ENCODE results near the gene SOX9. TPM values are rescaled to one million over a fixed set of nuclear protein-coding genes. Genes with fewer than 3 reads are reported as not detected.
"Not testable (repeated sequence)": the region's sequence is repeated elsewhere in the genome, so short reads cannot be mapped to it uniquely, and the experiment has no call there.

SOX9 gene
- polyA plus RNA-seq, 1 donor (not counting 4 experiments of a cell fraction or from before 2014, with no cell fraction given): 15.8 TPM

GRCh38 chr17:72110942-72111318 lies 9.9 kb upstream of the SOX9 start:
- Histone ChIP-seq H3K79me2 (ENCODE audit: control insufficient read depth, insufficient read depth, low read length) (no peaks in the 10 kb centered on the region), H3K4me1 (ENCODE audit: control insufficient read depth, extremely low read depth, insufficient read depth, low read length) (no peaks in the 10 kb centered on the region), H4K20me1 (ENCODE audit: control insufficient read depth, extremely low read depth, insufficient read depth, low read length) (no peaks in the 10 kb centered on the region), H3K9me1 (ENCODE audit: control insufficient read depth, extremely low read depth, insufficient read depth, low read length) (no peaks in the 10 kb centered on the region), H3K9me3 (ENCODE audit: control insufficient read depth, low read depth, low read length) (no peaks in the 10 kb centered on the region), H3K4me3 (ENCODE audit: control insufficient read depth in 2 of 3, extremely low read depth in 1 of 3, insufficient read depth in 2 of 3, low read depth in 1 of 3, low read length in 3 of 3) (no peak overlapping the region), H2AFZ (ENCODE audit: control insufficient read depth, low read length) (peak overlapping the region; percentile 35), H3K4me2 (ENCODE audit: control insufficient read depth, extremely low read depth, insufficient read depth, low read depth, low read length) (peak overlapping the region; percentile 27), H3K27ac (ENCODE audit: control insufficient read depth, insufficient read depth, low read length) (no peak overlapping the region), H3K9ac (ENCODE audit: control insufficient read depth, extremely low read depth, insufficient read depth, low read length) (no peak overlapping the region), H3K36me3 (ENCODE audit: control insufficient read depth in 2 of 2, extremely low read depth in 1 of 2, insufficient read depth in 2 of 2, low read length in 2 of 2) (no peaks in the 10 kb centered on the region), H3K27me3 (ENCODE audit: control insufficient read depth, extremely low read depth, insufficient read depth, low read length) (peaks cover 4% of the 10 kb centered on the region)
- dilution Hi-C loops (cut with MboI; ENCODE audit: extremely low pct_ligation_motif_present, low sequenced_read_pairs): no loop called here
- DNase-seq (ENCODE audit: low read depth, low spot score) (no peak), FAIRE-seq (no peak)
- TF ChIP-seq CTCF (optimal IDR thresholded peaks at IDR 0.05 in 1 of 3, IDR thresholded peaks at IDR 0.05 in 1 of 3, conservative IDR thresholded peaks at IDR 0.05 in 1 of 3; ENCODE audit: extremely low read depth in 1 of 3, insufficient read depth in 2 of 3, low read length in 3 of 3): no peak
- no peak for TF ChIP-seq EZH2 (IDR thresholded peaks at IDR 0.05; ENCODE audit: low read length)

GRCh38 chr17:72111336-72111923 lies 9.4 kb upstream of the SOX9 start:
- Histone ChIP-seq H2AFZ (ENCODE audit: control insufficient read depth, low read length) (no peak overlapping the region), H3K36me3 (ENCODE audit: control insufficient read depth in 2 of 2, extremely low read depth in 1 of 2, insufficient read depth in 2 of 2, low read length in 2 of 2) (no peaks in the 10 kb centered on the region), H3K9me3 (ENCODE audit: control insufficient read depth, low read depth, low read length) (no peaks in the 10 kb centered on the region), H3K4me3 (ENCODE audit: control insufficient read depth in 2 of 3, extremely low read depth in 1 of 3, insufficient read depth in 2 of 3, low read depth in 1 of 3, low read length in 3 of 3) (no peak overlapping the region), H3K27ac (ENCODE audit: control insufficient read depth, insufficient read depth, low read length) (no peak overlapping the region), H3K4me2 (ENCODE audit: control insufficient read depth, extremely low read depth, insufficient read depth, low read depth, low read length) (no peak overlapping the region), H3K79me2 (ENCODE audit: control insufficient read depth, insufficient read depth, low read length) (no peaks in the 10 kb centered on the region), H3K27me3 (ENCODE audit: control insufficient read depth, extremely low read depth, insufficient read depth, low read length) (peaks cover 8% of the 10 kb centered on the region), H3K9me1 (ENCODE audit: control insufficient read depth, extremely low read depth, insufficient read depth, low read length) (no peaks in the 10 kb centered on the region), H3K4me1 (ENCODE audit: control insufficient read depth, extremely low read depth, insufficient read depth, low read length) (peaks cover 2% of the 10 kb centered on the region), H4K20me1 (ENCODE audit: control insufficient read depth, extremely low read depth, insufficient read depth, low read length) (no peaks in the 10 kb centered on the region), H3K9ac (ENCODE audit: control insufficient read depth, extremely low read depth, insufficient read depth, low read length) (no peak overlapping the region)
- DNase-seq (ENCODE audit: low read depth, low spot score): no peak
- TF ChIP-seq EZH2 (IDR thresholded peaks at IDR 0.05; ENCODE audit: low read length) (no peak), CTCF (optimal IDR thresholded peaks at IDR 0.05 in 1 of 3, IDR thresholded peaks at IDR 0.05 in 1 of 3, conservative IDR thresholded peaks at IDR 0.05 in 1 of 3; ENCODE audit: extremely low read depth in 1 of 3, insufficient read depth in 2 of 3, low read length in 3 of 3) (no peak)
- dilution Hi-C loops (cut with MboI; ENCODE audit: extremely low pct_ligation_motif_present, low sequenced_read_pairs): no loop called here
- no peak for FAIRE-seq

- DNase-seq (ENCODE audit: low read depth, low spot score); H3K4me3 ChIP-seq (ENCODE audit: control insufficient read depth in 2 of 3, extremely low read depth in 1 of 3, insufficient read depth in 2 of 3, low read depth in 1 of 3, low read length in 3 of 3); FAIRE-seq; H3K79me2 ChIP-seq (ENCODE audit: control insufficient read depth, insufficient read depth, low read length); H3K36me3 ChIP-seq (ENCODE audit: control insufficient read depth in 2 of 2, extremely low read depth in 1 of 2, insufficient read depth in 2 of 2, low read length in 2 of 2); dilution Hi-C loops (cut with MboI; ENCODE audit: extremely low pct_ligation_motif_present, low sequenced_read_pairs); H3K9ac ChIP-seq (ENCODE audit: control insufficient read depth, extremely low read depth, insufficient read depth, low read length); H3K9me1 ChIP-seq (ENCODE audit: control insufficient read depth, extremely low read depth, insufficient read depth, low read length); H3K9me3 ChIP-seq (ENCODE audit: control insufficient read depth, low read depth, low read length); H3K4me2 ChIP-seq (ENCODE audit: control insufficient read depth, extremely low read depth, insufficient read depth, low read depth, low read length); H2AFZ ChIP-seq (ENCODE audit: control insufficient read depth, low read length); H3K4me1 ChIP-seq (ENCODE audit: control insufficient read depth, extremely low read depth, insufficient read depth, low read length); H3K27ac ChIP-seq (ENCODE audit: control insufficient read depth, insufficient read depth, low read length); H4K20me1 ChIP-seq (ENCODE audit: control insufficient read depth, extremely low read depth, insufficient read depth, low read length): not testable (repeated sequence)
- peaks cover 11% of the 10 kb centered on the region for H3K27me3 ChIP-seq (ENCODE audit: control insufficient read depth, extremely low read depth, insufficient read depth, low read length)
Measured at GRCh38 chr17:72111926-72112325, 8.9 kb upstream of the SOX9 start.

Data from keratinocyte (primary cell).